Glutamatergic neuron (in vitro differentiated cells): Measurements from ENCODE around the gene THADA. TPM values are rescaled to one million over a fixed set of nuclear protein-coding genes. Genes with fewer than 3 reads are reported as not detected.

Experiments
- DNase-seq: peaks from one replicate; pipeline ENCODE4 v3.0.0; 2022
- H3K27ac Mint-ChIP-seq: one replicate; pipeline ENCODE4 v1.8.0; 2020; ENCODE audit warnings: mild to moderate bottlenecking, mixed read lengths, inconsistent platforms; ENCODE audit not compliant: unreplicated experiment
- H3K27me3 Mint-ChIP-seq: one replicate; pipeline ENCODE4 v1.8.0; 2020; ENCODE audit warnings: mild to moderate bottlenecking, moderate library complexity, mixed read lengths, inconsistent platforms; ENCODE audit not compliant: unreplicated experiment
- H3K36me3 Mint-ChIP-seq: one replicate; pipeline ENCODE4 v1.8.0; 2020; ENCODE audit warnings: mild to moderate bottlenecking, mixed read lengths, inconsistent platforms; ENCODE audit not compliant: unreplicated experiment
- H3K4me1 Mint-ChIP-seq: one replicate; pipeline ENCODE4 v1.8.0; 2020; ENCODE audit warnings: mild to moderate bottlenecking, low read depth, mixed read lengths, inconsistent platforms; ENCODE audit not compliant: unreplicated experiment
- H3K4me3 Mint-ChIP-seq: one replicate; pipeline ENCODE4 v1.8.0; 2020; ENCODE audit warnings: mild to moderate bottlenecking, mixed read lengths, inconsistent platforms; ENCODE audit not compliant: unreplicated experiment
- H3K9me3 Mint-ChIP-seq: one replicate; pipeline ENCODE4 v1.8.0; 2020; ENCODE audit warnings: mild to moderate bottlenecking, moderate library complexity, mixed read lengths, inconsistent platforms; ENCODE audit not compliant: unreplicated experiment
- total RNA-seq: library from RNA; stranded (reverse); fragmentation: NEBNext Ultra II Directional; extraction: Animal tissue kit (Norgen Biotek cat#: 25700); gene quantifications from one replicate; pipeline ENCODE4 v1.2.1, GENCODE V29; 2021; ENCODE audit not compliant: unreplicated experiment
- TF ChIP-seq, protein P1 (sequence below): fragments of 200-600 bp; sonication (generic); IDR thresholded peaks from one replicate; pipeline ENCODE4 v1.5.0; 2021; ENCODE audit not compliant: partially characterized antibody, unreplicated experiment

THADA gene
- total RNA-seq, 1 donor from 2014 or later = 15.0 TPM

DNA sequence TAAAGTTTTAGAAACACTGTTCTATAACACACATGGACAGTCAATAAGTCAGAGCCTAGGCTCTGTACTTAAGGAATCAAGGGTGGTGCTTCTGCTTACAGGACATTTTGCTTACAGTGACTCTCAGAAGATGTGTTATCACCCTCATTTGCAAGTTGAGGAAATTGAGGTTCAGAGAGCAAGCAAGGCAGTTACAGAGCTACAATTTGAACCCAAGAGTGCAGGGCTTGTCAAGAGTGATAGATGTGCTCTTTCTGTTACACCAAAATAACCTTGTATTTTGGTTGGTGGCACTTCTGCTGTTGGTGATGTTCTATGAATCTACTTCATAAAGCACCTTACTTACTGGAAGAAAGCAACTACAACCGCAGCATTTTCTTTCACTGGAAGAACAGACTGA, 170.2 kb downstream of the THADA start:
- Mint-ChIP-seq H3K4me1 (no peaks in the 10 kb centered on the region), H3K4me3 (no peak overlapping the region), H3K36me3 (no peaks in the 10 kb centered on the region), H3K27me3 (no peaks in the 10 kb centered on the region), H3K27ac (no peak overlapping the region), H3K9me3 (no peaks in the 10 kb centered on the region)
- TF ChIP-seq, protein P1, sequence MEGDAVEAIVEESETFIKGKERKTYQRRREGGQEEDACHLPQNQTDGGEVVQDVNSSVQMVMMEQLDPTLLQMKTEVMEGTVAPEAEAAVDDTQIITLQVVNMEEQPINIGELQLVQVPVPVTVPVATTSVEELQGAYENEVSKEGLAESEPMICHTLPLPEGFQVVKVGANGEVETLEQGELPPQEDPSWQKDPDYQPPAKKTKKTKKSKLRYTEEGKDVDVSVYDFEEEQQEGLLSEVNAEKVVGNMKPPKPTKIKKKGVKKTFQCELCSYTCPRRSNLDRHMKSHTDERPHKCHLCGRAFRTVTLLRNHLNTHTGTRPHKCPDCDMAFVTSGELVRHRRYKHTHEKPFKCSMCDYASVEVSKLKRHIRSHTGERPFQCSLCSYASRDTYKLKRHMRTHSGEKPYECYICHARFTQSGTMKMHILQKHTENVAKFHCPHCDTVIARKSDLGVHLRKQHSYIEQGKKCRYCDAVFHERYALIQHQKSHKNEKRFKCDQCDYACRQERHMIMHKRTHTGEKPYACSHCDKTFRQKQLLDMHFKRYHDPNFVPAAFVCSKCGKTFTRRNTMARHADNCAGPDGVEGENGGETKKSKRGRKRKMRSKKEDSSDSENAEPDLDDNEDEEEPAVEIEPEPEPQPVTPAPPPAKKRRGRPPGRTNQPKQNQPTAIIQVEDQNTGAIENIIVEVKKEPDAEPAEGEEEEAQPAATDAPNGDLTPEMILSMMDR = no peak
- no peak for DNase-seq

DNA sequence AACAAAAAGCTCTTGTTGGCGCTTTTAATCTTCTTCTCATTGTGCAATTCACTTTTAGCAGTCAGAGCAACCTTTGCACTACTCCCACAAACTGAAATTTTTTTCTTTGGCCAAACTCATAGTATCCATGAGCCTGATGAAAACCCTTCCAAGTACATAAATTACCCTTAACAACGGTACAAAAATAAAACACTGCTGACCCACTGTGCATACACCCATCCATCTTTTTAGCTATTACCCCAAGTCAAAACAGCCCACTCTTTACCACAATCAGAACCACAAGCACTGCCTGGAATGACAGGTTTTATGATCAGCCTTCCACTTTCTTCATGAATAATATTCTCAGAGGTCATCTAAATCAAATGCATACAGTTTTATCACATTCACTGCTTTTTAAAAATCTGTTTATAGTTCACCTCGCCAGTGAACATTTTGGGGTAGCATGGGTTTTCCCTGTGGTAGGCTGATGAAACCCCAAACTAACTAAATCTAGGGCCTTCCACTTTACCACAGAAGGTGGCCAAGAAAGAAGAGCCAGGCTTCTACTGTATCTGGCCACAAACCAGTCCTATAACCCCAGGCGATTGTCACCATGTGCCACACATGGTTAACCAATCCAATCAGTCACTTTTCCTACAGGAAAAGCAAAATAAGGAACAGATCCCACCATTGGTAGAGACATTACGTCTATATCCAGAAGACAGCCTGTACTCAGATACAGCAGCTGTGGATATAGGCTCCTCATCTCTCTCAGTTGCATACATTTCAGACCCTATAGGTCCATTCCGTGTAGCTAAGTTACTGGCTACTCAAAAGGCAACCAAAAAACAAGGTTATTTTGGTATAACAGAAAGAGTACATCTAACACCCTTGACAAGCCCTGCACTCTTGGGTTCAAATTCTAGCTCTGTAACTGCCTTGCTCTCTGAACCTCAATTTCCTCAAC, 171.3 kb downstream of the THADA start:
- H3K36me3 Mint-ChIP-seq = no peaks in the 10 kb centered on the region
- no peak for DNase-seq
- H3K4me1 Mint-ChIP-seq = no peaks in the 10 kb centered on the region
- no peaks in the 10 kb centered on the region for H3K27me3 Mint-ChIP-seq
- TF ChIP-seq, protein P1 = no peak
- no peak overlapping the region for H3K4me3 Mint-ChIP-seq
- H3K9me3 Mint-ChIP-seq = no peaks in the 10 kb centered on the region
- H3K27ac Mint-ChIP-seq = no peak overlapping the region

DNA sequence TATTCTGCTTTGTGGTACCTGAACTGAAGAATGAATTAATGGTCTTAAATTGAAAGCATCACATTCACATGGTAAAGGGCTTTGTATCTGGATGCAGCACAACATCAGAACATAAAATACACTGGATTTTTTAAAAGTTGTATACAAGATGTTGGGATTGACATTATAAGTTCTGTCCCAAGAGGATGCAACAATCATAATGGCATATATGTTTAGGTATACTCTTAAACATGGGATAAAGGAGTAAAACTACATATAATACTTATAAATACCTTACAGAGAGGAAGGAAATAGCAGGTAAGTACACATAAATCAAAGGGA, 171.9 kb downstream of the THADA start:
- Mint-ChIP-seq H3K4me3 (no peak overlapping the region), H3K4me1 (no peaks in the 10 kb centered on the region), H3K9me3 (no peaks in the 10 kb centered on the region), H3K27ac (no peak overlapping the region), H3K36me3 (no peaks in the 10 kb centered on the region), H3K27me3 (no peaks in the 10 kb centered on the region)
- no peak for DNase-seq
- TF ChIP-seq, protein P1 = no peak

DNA sequence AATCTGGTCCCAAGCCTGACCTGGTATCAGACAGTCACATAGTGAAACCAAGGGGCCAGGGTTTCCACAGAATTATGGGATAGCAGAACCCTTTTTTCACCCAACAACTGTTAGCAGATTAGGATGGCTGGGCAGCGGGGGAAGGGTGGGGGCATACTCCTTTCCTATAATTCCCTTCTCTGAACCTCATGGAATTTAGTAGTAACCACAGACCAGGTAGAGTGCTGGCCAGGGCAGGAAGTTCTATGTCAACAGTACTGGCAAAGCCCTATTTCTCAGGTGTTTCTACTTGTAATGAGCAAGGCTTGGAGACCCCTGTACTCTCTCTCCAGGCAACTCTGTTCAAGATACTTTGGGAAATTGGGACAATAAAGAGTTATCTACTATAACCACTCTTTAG, 174.6 kb downstream of the THADA start:
- no peak overlapping the region for H3K27ac Mint-ChIP-seq
- no peaks in the 10 kb centered on the region for H3K36me3 Mint-ChIP-seq
- no peak overlapping the region for H3K4me3 Mint-ChIP-seq
- DNase-seq = no peak
- H3K4me1 Mint-ChIP-seq = no peaks in the 10 kb centered on the region
- TF ChIP-seq, protein P1 = no peak
- H3K9me3 Mint-ChIP-seq = no peaks in the 10 kb centered on the region
- H3K27me3 Mint-ChIP-seq = no peaks in the 10 kb centered on the region

DNA sequence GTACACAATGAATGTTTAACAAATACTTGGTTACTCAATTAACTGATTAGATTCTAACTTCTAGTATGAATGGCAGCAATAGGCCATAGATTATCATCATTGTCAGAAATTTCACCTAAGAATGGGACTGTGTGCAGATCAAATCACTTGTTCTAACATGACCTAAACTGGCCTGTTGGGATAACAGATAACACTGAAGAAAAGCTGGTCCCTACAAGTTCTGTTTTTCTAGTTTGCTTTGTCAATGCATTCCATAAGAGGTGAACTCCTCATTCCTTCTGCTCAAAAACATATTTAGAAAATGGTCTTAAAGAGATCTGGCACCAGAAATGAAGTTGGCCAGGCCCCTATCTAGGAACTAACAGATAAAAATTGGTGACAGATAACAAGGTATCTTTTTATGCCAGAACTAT, 175.4 kb downstream of the THADA start:
- Mint-ChIP-seq H3K9me3 (no peaks in the 10 kb centered on the region), H3K27me3 (no peaks in the 10 kb centered on the region), H3K36me3 (no peaks in the 10 kb centered on the region), H3K4me3 (no peak overlapping the region), H3K4me1 (no peaks in the 10 kb centered on the region), H3K27ac (no peak overlapping the region)
- DNase-seq = no peak
- TF ChIP-seq, protein P1 = no peak
